Peyer's patch (tissue), 4 donors: ENCODE measurements around the gene ATF7IP. TPM values are rescaled to one million over a fixed set of nuclear protein-coding genes. Genes with fewer than 3 reads are reported as not detected.

Source experiments
- DNase-seq, 3 donors: peaks; one replicate each; pipeline ENCODE4 v3.0.0-alpha.2; 2017 to 2019
- H3K27ac ChIP-seq, 4 donors: fragments of 200-600 bp; sonication (generic); one replicate each; pipeline ENCODE4 v1.5.1; 2016 to 2019
- H3K27me3 ChIP-seq, 2 donors: fragments of 200-600 bp; sonication (generic); one replicate each; pipeline ENCODE4 v1.5.1; 2019
- H3K36me3 ChIP-seq, 3 donors: fragments of 200-600 bp; sonication (generic); one replicate each; pipeline ENCODE4 v1.5.1; 2016 to 2019
- H3K4me1 ChIP-seq, 4 donors: fragments of 200-600 bp; sonication (generic); one replicate each; pipeline ENCODE4 v1.5.1; 2016 to 2019
- H3K4me3 ChIP-seq, 4 donors: fragments of 200-600 bp; sonication (generic); 1 replicate in 3 of 4; 2 replicates in 1 of 4; pipeline ENCODE4 v1.5.1; 2016 to 2019; ENCODE audit warnings: mild to moderate bottlenecking in 1 of 4
- H3K9me3 ChIP-seq, 4 donors: fragments of 200-600 bp; sonication (generic); one replicate each; pipeline ENCODE4 v1.5.1; 2016 to 2019; ENCODE audit warnings: mild to moderate bottlenecking in 1 of 4
- CTCF ChIP-seq, 6 experiments: fragments of 450-650 bp in 4 of 6; fragments of 200-600 bp in 2 of 6; sonication (generic) in 1 of 6; IDR thresholded peaks; one replicate each; pipeline ENCODE4 v1.5.1; 2017 to 2019; ENCODE audit warnings: antibody characterized with exemption in 6 of 6, mild to moderate bottlenecking in 3 of 6, moderate library complexity in 1 of 6
- POLR2A ChIP-seq, 2 donors: fragments of 450-650 bp; IDR thresholded peaks; one replicate each; pipeline ENCODE4 v1.5.1; 2017; ENCODE audit warnings: antibody characterized with exemption in 2 of 2, mild to moderate bottlenecking in 2 of 2, moderate library complexity in 2 of 2
- total RNA-seq, 4 donors: library from RNA; depleted of rRNA; stranded (reverse); fragments of >200 nt; gene quantifications; one replicate each; pipeline ENCODE4 v1.1.0, GENCODE V29; 2016

Gene ATF7IP
- total RNA-seq, 4 donors from 2014 or later = 24.3 to 193 (median 39.0) TPM

- Histone ChIP-seq H3K27me3 (no peaks in the 10 kb centered on the region), H3K36me3 (no peaks in the 10 kb centered on the region), H3K27ac (peak overlapping the region; percentile 91 to 95 (median 93)), H3K4me1 (no peaks in the 10 kb centered on the region), H3K4me3 (peak overlapping the region; percentile 53 to 64 (median 60)), H3K9me3 (no peaks in the 10 kb centered on the region)
- no peak for DNase-seq
- no peak for TF ChIP-seq POLR2A (IDR thresholded peaks at IDR 0.05)
- no peak for TF ChIP-seq CTCF (IDR thresholded peaks at IDR 0.05)
These were observed 1.7 kb downstream of the ATF7IP start for GRCh38 chr12:14367040-14367661.

- Histone ChIP-seq H3K4me1 (no peaks in the 10 kb centered on the region), H3K36me3 (no peaks in the 10 kb centered on the region), H3K4me3 (peak overlapping the region in 1 of 4 donors; percentile 10), H3K27ac (peak overlapping the region in 1 of 4 donors; percentile 44), H3K27me3 (no peaks in the 10 kb centered on the region), H3K9me3 (no peaks in the 10 kb centered on the region)
- DNase-seq = no peak
- TF ChIP-seq CTCF (IDR thresholded peaks at IDR 0.05) = no peak
- TF ChIP-seq POLR2A (IDR thresholded peaks at IDR 0.05) = no peak
These were observed 3.8 kb downstream of the ATF7IP start for GRCh38 chr12:14369311-14369710.

GRCh38 chr12:14373217-14373616 is 7.7 kb downstream of the ATF7IP start:
- Histone ChIP-seq H3K4me1 (no peaks in the 10 kb centered on the region), H3K36me3 (no peaks in the 10 kb centered on the region), H3K27ac (peak overlapping the region in 1 of 4 donors; percentile 3), H3K27me3 (no peaks in the 10 kb centered on the region), H3K4me3 (no peak overlapping the region), H3K9me3 (no peaks in the 10 kb centered on the region)
- TF ChIP-seq POLR2A (IDR thresholded peaks at IDR 0.05) (no peak), CTCF (IDR thresholded peaks at IDR 0.05) (no peak)
- no peak for DNase-seq

- TF ChIP-seq CTCF (IDR thresholded peaks at IDR 0.05) (no peak), POLR2A (IDR thresholded peaks at IDR 0.05) (no peak)
- peaks cover 0 to 14% (median 6%) of the 10 kb centered on the region in 4 donors for H3K9me3 ChIP-seq
- H3K27ac ChIP-seq = no peak overlapping the region
- H3K4me1 ChIP-seq = peaks cover 0 to 9% (median 3%) of the 10 kb centered on the region in 4 donors
- no peak for DNase-seq
- no peak overlapping the region for H3K4me3 ChIP-seq
- H3K36me3 ChIP-seq = no peaks in the 10 kb centered on the region
- H3K27me3 ChIP-seq = no peaks in the 10 kb centered on the region
These were observed 14.0 kb downstream of the ATF7IP start for GRCh38 chr12:14379508-14379907.

- H3K27me3 ChIP-seq = no peaks in the 10 kb centered on the region
- H3K9me3 ChIP-seq = peaks cover 0 to 2% (median 0%) of the 10 kb centered on the region in 4 donors
- H3K4me1 ChIP-seq = peaks cover 0 to 27% (median 3%) of the 10 kb centered on the region in 4 donors
- peak overlapping the region; percentile 43 to 66 (median 52) for H3K27ac ChIP-seq
- TF ChIP-seq CTCF (IDR thresholded peaks at IDR 0.05) (peak in 2 of 6 experiments; percentile 9 to 17), POLR2A (IDR thresholded peaks at IDR 0.05) (peak in 1 of 2 donors; percentile 14)
- peaks cover 0 to 5% (median 0%) of the 10 kb centered on the region in 3 donors for H3K36me3 ChIP-seq
- H3K4me3 ChIP-seq = peak overlapping the region in 2 of 4 donors; percentile 22 to 27
- DNase-seq = peak in 2 of 3 donors; percentile 66 to 75
These were observed 19.5 kb downstream of the ATF7IP start for GRCh38 chr12:14384783-14385638.
